ENCODE data around the gene BAZ2B. TPM values are rescaled to one million over a fixed set of nuclear protein-coding genes. Genes with fewer than 3 reads are reported as not detected.
A peak's percentile ranks its signal among the peaks of the same experiment; 100 is the strongest.

BAZ2B gene
- total and polyA plus RNA-seq, 2 experiments from 2014 or later: 51.7 to 62.9 TPM

GRCh38 chr2:159450180-159450579 is 166.2 kb downstream of the BAZ2B start:
- Histone ChIP-seq H3K9me2 (ENCODE audit: insufficient read depth) (no peaks in the 10 kb centered on the region), H3K79me2 (replicated peaks; ENCODE audit: insufficient read depth) (no peaks in the 10 kb centered on the region), H4K20me1 (replicated peaks; ENCODE audit: insufficient read depth) (no peaks in the 10 kb centered on the region; the same call in 1 of the 2 replicates), H3K4me2 (no peak overlapping the region), H3F3A (replicated peaks; ENCODE audit: low read depth) (no peaks in the 10 kb centered on the region), H3K27me3 (ENCODE audit: insufficient read depth) (no peaks in the 10 kb centered on the region), H3K27ac (ENCODE audit: low read depth) (peak overlapping the region; percentile 21; the same call in 1 of the 2 replicates), H3K4me3 (no peak overlapping the region), H3K36me3 (ENCODE audit: insufficient read depth) (no peaks in the 10 kb centered on the region), H2AFZ (no peak overlapping the region), H3K4me1 (ENCODE audit: insufficient read depth) (peaks cover 19% of the 10 kb centered on the region)
- TF ChIP-seq CTCF (conservative IDR thresholded peaks at IDR 0.05; ENCODE audit: low read depth in 2 of 2) (no peak), ZNF114 (CRISPR knock-in tag; IDR thresholded peaks at IDR 0.05) (no peak), JUNB (IDR thresholded peaks at IDR 0.05; ENCODE audit: unreplicated experiment) (no peak)
- Mint-ChIP-seq H3K4me3 (no peak overlapping the region), H3K27me3 (ENCODE audit: insufficient read depth, low read depth, poor library complexity) (no peaks in the 10 kb centered on the region), H3K4me1 (peaks cover 21% of the 10 kb centered on the region), H3K36me3 (ENCODE audit: low read depth) (peaks cover 3% of the 10 kb centered on the region; the same call in 2 of the 3 replicates), H3K27ac (peak overlapping the region; percentile 45; the same call in 1 of the 2 replicates), H3K9me3 (no peaks in the 10 kb centered on the region)
- DNase-seq (ENCODE audit: low spot score) (peak; percentile 19), ATAC-seq (peak; percentile 81)

- no peaks in the 10 kb centered on the region for H3F3A ChIP-seq (replicated peaks; ENCODE audit: low read depth)
- Mint-ChIP-seq H3K36me3 (ENCODE audit: low read depth) (peaks cover 8% of the 10 kb centered on the region; the same call in 2 of the 3 replicates), H3K27ac (0 out of 2 replicates have a peak overlapping the region, but pooled peaks have one; percentile 79), H3K4me3 (no peak overlapping the region), H3K27me3 (ENCODE audit: insufficient read depth, low read depth, poor library complexity) (no peaks in the 10 kb centered on the region), H3K4me1 (peaks cover 21% of the 10 kb centered on the region), H3K9me3 (no peaks in the 10 kb centered on the region)
- H3K4me3 ChIP-seq: no peak overlapping the region
- ATAC-seq (peak; percentile 58), DNase-seq (ENCODE audit: low spot score) (no peak)
- peak overlapping the region; percentile 21; the same call in 1 of the 2 replicates for H3K27ac ChIP-seq (ENCODE audit: low read depth)
- no peaks in the 10 kb centered on the region; the same call in 1 of the 2 replicates for H4K20me1 ChIP-seq (replicated peaks; ENCODE audit: insufficient read depth)
- no peaks in the 10 kb centered on the region for H3K36me3 ChIP-seq (ENCODE audit: insufficient read depth)
- H3K4me1 ChIP-seq (ENCODE audit: insufficient read depth): peaks cover 19% of the 10 kb centered on the region
- no peak overlapping the region for H3K4me2 ChIP-seq
- H3K79me2 ChIP-seq (replicated peaks; ENCODE audit: insufficient read depth): no peaks in the 10 kb centered on the region
- no peaks in the 10 kb centered on the region for H3K9me2 ChIP-seq (ENCODE audit: insufficient read depth)
- H3K27me3 ChIP-seq (ENCODE audit: insufficient read depth): no peaks in the 10 kb centered on the region
- no peak overlapping the region for H2AFZ ChIP-seq
- TF ChIP-seq POLR2AphosphoS5 (IDR thresholded peaks at IDR 0.05; ENCODE audit: low read depth) (no peak), JUNB (IDR thresholded peaks at IDR 0.05; ENCODE audit: unreplicated experiment) (no peak), EZH2phosphoT487 (IDR thresholded peaks at IDR 0.05; ENCODE audit: unreplicated experiment) (no peak), CTCF (conservative IDR thresholded peaks at IDR 0.05; ENCODE audit: low read depth in 2 of 2) (no peak), REST (IDR thresholded peaks at IDR 0.05; ENCODE audit: unreplicated experiment) (no peak), NANOG (IDR thresholded peaks at IDR 0.05; ENCODE audit: borderline replicate concordance) (no peak), ZNF114 (CRISPR knock-in tag; IDR thresholded peaks at IDR 0.05) (no peak), EZH2 (IDR thresholded peaks at IDR 0.05; ENCODE audit: low read depth, unreplicated experiment) (no peak), ETS1 (IDR thresholded peaks at IDR 0.05) (no peak), ZNF331 (CRISPR knock-in tag; IDR thresholded peaks at IDR 0.05; ENCODE audit: low read depth) (no peak), CREB1 (CRISPR knock-in tag; IDR thresholded peaks at IDR 0.05; ENCODE audit: low read depth) (no peak), STAT1 (IDR thresholded peaks at IDR 0.05; ENCODE audit: unreplicated experiment) (no peak)
Measured at GRCh38 chr2:159449504-159450124, 166.7 kb downstream of the BAZ2B start.

All from GM23338 (cell line).